Testis (tissue), 2 donors: ENCODE measurements around the gene SCG3.

ENCODE experiments used
- POLR2A ChIP-seq: fragments of 450-650 bp; IDR thresholded peaks from one replicate; pipeline ENCODE4 v1.6.1; 2017; ENCODE audit warnings: antibody characterized with exemption, mild to moderate bottlenecking, moderate library complexity
- TF ChIP-seq, protein P1 (sequence below), 3 experiments: fragments of 450-650 bp in 2 of 3; fragments of 200-600 bp in 1 of 3; sonication (generic) in 1 of 3; IDR thresholded peaks; one replicate each; pipeline ENCODE4 v1.5.1; 2016 to 2019; ENCODE audit warnings: antibody characterized with exemption in 3 of 3, mild to moderate bottlenecking in 2 of 3, moderate library complexity in 1 of 3

GRCh38 chr15:51750186-51750585 lies 68.9 kb downstream of the SCG3 start:
- TF ChIP-seq, protein P1, sequence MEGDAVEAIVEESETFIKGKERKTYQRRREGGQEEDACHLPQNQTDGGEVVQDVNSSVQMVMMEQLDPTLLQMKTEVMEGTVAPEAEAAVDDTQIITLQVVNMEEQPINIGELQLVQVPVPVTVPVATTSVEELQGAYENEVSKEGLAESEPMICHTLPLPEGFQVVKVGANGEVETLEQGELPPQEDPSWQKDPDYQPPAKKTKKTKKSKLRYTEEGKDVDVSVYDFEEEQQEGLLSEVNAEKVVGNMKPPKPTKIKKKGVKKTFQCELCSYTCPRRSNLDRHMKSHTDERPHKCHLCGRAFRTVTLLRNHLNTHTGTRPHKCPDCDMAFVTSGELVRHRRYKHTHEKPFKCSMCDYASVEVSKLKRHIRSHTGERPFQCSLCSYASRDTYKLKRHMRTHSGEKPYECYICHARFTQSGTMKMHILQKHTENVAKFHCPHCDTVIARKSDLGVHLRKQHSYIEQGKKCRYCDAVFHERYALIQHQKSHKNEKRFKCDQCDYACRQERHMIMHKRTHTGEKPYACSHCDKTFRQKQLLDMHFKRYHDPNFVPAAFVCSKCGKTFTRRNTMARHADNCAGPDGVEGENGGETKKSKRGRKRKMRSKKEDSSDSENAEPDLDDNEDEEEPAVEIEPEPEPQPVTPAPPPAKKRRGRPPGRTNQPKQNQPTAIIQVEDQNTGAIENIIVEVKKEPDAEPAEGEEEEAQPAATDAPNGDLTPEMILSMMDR (IDR thresholded peaks at IDR 0.05), result no peak
- no peak for TF ChIP-seq POLR2A
